NCI-H2171 (cell line): ENCODE results near the gene KRTAP5-4.

Experiments
- DNase-seq: peaks from one replicate; lab custom pipeline; 2025; lab: John Stamatoyannopoulos, UW

KRTAP5-4 gene

GRCh38 chr11:1572197-1573076 lies 49.5 kb downstream of the KRTAP5-4 start, which contains the start of gene DUSP8:
Gene DUSP8 (minus strand): TSS chr11:1572271. CDS start chr11:1565826, 6,445 bp downstream.
- peak; percentile 55 for DNase-seq

- no peak for DNase-seq
Measured at GRCh38 chr11:1571760-1572196, 50.2 kb downstream of the KRTAP5-4 start.
